Breast epithelium (tissue), 4 donors: ENCODE measurements around the gene MYL9. TPM values are rescaled to one million over a fixed set of nuclear protein-coding genes. Genes with fewer than 3 reads are reported as not detected.

Source experiments
- DNase-seq, 2 donors: peaks; one replicate each; pipeline ENCODE4 v3.0.0-alpha.2; 2019; ENCODE audit warnings: low spot score in 2 of 2
- H3K27ac ChIP-seq, 2 donors: fragments of 200-600 bp; sonication (generic) in 1 of 2; one replicate each; pipeline ENCODE4 v1.5.1; 2016 to 2019; ENCODE audit warnings: mild to moderate bottlenecking in 1 of 2
- H3K27me3 ChIP-seq, 2 donors: fragments of 200-600 bp; sonication (generic) in 1 of 2; one replicate each; pipeline versions ENCODE4 v1.5.1 to v1.6.0; 2017 to 2019; ENCODE audit warnings: control low read depth in 1 of 2, mild to moderate bottlenecking in 1 of 2
- H3K36me3 ChIP-seq: fragments of 200-600 bp; one replicate; pipeline ENCODE4 v1.5.1; 2019
- H3K4me1 ChIP-seq, 2 donors: fragments of 200-600 bp; sonication (generic); one replicate each; pipeline ENCODE4 v1.5.1; 2016 to 2019; ENCODE audit warnings: control low read depth in 1 of 2
- H3K4me3 ChIP-seq, 3 donors: fragments of 200-600 bp; sonication (generic); 1 replicate in 2 of 3; 2 replicates in 1 of 3; pipeline ENCODE4 v1.5.1; 2016 to 2019; ENCODE audit warnings: mild to moderate bottlenecking in 3 of 3, moderate library complexity in 2 of 3
- H3K9me3 ChIP-seq, 2 donors: fragments of 200-600 bp; sonication (generic) in 1 of 2; one replicate each; pipeline ENCODE4 v1.5.1; 2016 to 2019; ENCODE audit warnings: control low read depth in 1 of 2
- POLR2A ChIP-seq: fragments of 450-650 bp; IDR thresholded peaks from one replicate; pipeline ENCODE4 v1.6.1; 2016; ENCODE audit warnings: antibody characterized with exemption, mild to moderate bottlenecking, moderate library complexity
- POLR2AphosphoS5 ChIP-seq, 3 donors: sonication (generic); formaldehyde crosslinking; IDR thresholded peaks; one replicate each; pipeline ENCODE4 v1.6.1; 2017; ENCODE audit warnings: antibody characterized with exemption in 3 of 3
- intact Hi-C: fragments of 100-400 bp; cut with DNase I; formaldehyde crosslinking; loops from one replicate; pipeline ENCODE4 v1.15.1; 2023; ENCODE audit warnings: low total_unique reads
- total RNA-seq, 3 donors: library from RNA; depleted of rRNA; stranded (reverse); fragments of >200 nt; gene quantifications; one replicate each; pipeline ENCODE4 v1.1.0, GENCODE V29; 2016
- TF ChIP-seq, protein P1 (sequence below), 3 donors: fragments of 450-650 bp; IDR thresholded peaks; one replicate each; pipeline ENCODE4 v1.5.1; 2016 to 2017; ENCODE audit warnings: antibody characterized with exemption in 3 of 3, mild to moderate bottlenecking in 3 of 3, moderate library complexity in 3 of 3

MYL9 gene
- total RNA-seq, 3 donors from 2014 or later = 72.9 to 112 (median 91.8) TPM

DNA sequence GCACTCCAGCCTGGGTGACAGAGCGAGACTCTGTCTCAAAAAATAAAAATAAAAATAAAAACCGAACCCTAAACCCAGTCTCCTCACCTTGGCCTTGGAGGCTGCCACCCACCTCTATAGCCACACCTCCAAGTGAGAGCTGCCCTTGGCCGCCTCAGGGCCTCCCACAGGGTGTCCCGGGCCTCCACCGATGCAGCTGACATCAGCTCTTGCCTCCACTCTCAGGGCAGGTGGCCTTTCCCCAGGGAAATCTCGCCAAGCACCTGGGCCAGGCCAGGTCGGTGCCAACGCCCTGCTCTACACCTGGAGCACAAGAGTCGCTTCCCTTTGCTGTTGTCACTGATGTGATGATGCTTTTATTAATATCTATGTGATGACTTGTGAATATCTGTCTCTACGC lies 8.9 kb upstream of the MYL9 start:
- Histone ChIP-seq H3K27ac (no peak overlapping the region), H3K4me1 (no peaks in the 10 kb centered on the region), H3K9me3 (no peaks in the 10 kb centered on the region), H3K36me3 (peaks cover under 1% of the 10 kb centered on the region), H3K4me3 (no peak overlapping the region), H3K27me3 (no peaks in the 10 kb centered on the region)
- TF ChIP-seq POLR2A (no peak), POLR2AphosphoS5 (IDR thresholded peaks at IDR 0.05) (no peak)
- TF ChIP-seq, protein P1, sequence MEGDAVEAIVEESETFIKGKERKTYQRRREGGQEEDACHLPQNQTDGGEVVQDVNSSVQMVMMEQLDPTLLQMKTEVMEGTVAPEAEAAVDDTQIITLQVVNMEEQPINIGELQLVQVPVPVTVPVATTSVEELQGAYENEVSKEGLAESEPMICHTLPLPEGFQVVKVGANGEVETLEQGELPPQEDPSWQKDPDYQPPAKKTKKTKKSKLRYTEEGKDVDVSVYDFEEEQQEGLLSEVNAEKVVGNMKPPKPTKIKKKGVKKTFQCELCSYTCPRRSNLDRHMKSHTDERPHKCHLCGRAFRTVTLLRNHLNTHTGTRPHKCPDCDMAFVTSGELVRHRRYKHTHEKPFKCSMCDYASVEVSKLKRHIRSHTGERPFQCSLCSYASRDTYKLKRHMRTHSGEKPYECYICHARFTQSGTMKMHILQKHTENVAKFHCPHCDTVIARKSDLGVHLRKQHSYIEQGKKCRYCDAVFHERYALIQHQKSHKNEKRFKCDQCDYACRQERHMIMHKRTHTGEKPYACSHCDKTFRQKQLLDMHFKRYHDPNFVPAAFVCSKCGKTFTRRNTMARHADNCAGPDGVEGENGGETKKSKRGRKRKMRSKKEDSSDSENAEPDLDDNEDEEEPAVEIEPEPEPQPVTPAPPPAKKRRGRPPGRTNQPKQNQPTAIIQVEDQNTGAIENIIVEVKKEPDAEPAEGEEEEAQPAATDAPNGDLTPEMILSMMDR (IDR thresholded peaks at IDR 0.05) = no peak
- DNase-seq = no peak
- intact Hi-C loops = no loop called here

- DNase-seq = no peak
- intact Hi-C loops = no loop called here
- Histone ChIP-seq H3K9me3 (no peaks in the 10 kb centered on the region), H3K4me1 (no peaks in the 10 kb centered on the region), H3K36me3 (no peaks in the 10 kb centered on the region), H3K27me3 (no peaks in the 10 kb centered on the region), H3K27ac (no peak overlapping the region), H3K4me3 (no peak overlapping the region)
- TF ChIP-seq POLR2AphosphoS5 (IDR thresholded peaks at IDR 0.05) (no peak), POLR2A (no peak)
- TF ChIP-seq, protein P1 (IDR thresholded peaks at IDR 0.05) = no peak
These were observed 8.5 kb upstream of the MYL9 start for GRCh38 chr20:36532822-36533221.

- no peak overlapping the region for H3K4me3 ChIP-seq
- DNase-seq = no peak
These were observed 3.1 kb upstream of the MYL9 start for GRCh38 chr20:36538026-36538722.

DNA sequence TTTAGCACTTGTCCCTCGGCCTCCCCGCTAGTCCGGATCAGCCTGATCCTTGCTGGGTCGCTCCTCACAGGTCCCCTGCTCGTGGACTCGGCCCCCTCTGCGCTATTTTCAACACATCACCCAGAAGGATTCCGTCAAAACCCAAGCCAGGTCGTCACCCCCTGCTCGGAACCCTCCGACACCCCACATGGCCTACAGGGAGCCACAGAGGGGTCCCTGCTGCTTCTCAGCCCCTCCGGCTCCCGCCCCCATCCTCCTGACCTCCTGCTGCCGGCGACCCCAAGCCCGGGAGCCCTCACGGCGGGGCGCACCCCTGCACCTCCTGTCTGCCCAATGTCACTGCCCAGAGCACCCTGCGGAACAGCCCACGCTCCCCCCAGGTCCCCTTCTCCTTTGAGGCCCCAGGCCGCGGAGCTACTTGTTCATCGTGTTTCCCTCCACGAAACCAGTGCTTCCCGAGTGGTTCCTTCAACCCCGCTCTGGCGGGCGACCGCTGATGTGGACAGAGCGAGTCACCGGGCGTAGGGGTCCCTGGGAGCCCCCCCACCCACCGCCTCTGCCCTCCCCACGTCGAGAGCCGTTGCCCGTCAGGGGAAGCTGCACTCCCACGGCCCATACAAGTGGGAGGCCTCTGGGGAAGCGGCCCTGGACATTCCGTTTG lies 638 bp upstream of the MYL9 start:
- Histone ChIP-seq H3K27ac (peak overlapping the region; percentile 95 to 99), H3K4me3 (peak overlapping the region; percentile 78 to 97 (median 85)), H3K36me3 (no peaks in the 10 kb centered on the region), H3K4me1 (peaks cover 0 to 7% of the 10 kb centered on the region in 2 donors), H3K27me3 (no peaks in the 10 kb centered on the region), H3K9me3 (no peaks in the 10 kb centered on the region)
- DNase-seq = no peak
- intact Hi-C loops = no loop called here
- TF ChIP-seq POLR2AphosphoS5 (IDR thresholded peaks at IDR 0.05) = no peak
- TF ChIP-seq, protein P1 (IDR thresholded peaks at IDR 0.05) = no peak
- no peak for TF ChIP-seq POLR2A

More at GRCh38 chr20:36538026-36538722, 3.1 kb upstream of the MYL9 start:
- no peak for TF ChIP-seq POLR2AphosphoS5 (IDR thresholded peaks at IDR 0.05)
- TF ChIP-seq, protein P1 (IDR thresholded peaks at IDR 0.05) = no peak
- TF ChIP-seq POLR2A = no peak
- Histone ChIP-seq H3K4me1 (no peaks in the 10 kb centered on the region), H3K27ac (peak overlapping the region in 1 of 2 donors; percentile 19), H3K36me3 (no peaks in the 10 kb centered on the region), H3K27me3 (no peaks in the 10 kb centered on the region), H3K9me3 (no peaks in the 10 kb centered on the region)
- intact Hi-C loops = no loop called here
